Lung microvascular endothelial cell (primary cell): ENCODE data around the gene NDUFA6. TPM values are rescaled to one million over a fixed set of nuclear protein-coding genes. Genes with fewer than 3 reads are reported as not detected.
A peak's percentile ranks its signal among the peaks of the same experiment; 100 is the strongest.
"Not testable (repeated sequence)": the region's sequence is repeated elsewhere in the genome, so short reads cannot be mapped to it uniquely, and the experiment has no call there.

Source experiments
- DNase-seq, 2 donors: peaks; one replicate each; pipeline versions ENCODE4 v3.0.0 to v3.0.0-alpha.2; 2010; ENCODE audit warnings: low read depth in 2 of 2
- total RNA-seq: library from RNA; depleted of rRNA; stranded (reverse); fragments of >200 nt; gene quantifications from 2 replicates; pipeline ENCODE4 v1.2.1, GENCODE V29; 2014

NDUFA6 gene
- total RNA-seq: 47.9 and 48.2 TPM in 2 replicates

- peak; percentile 99 for DNase-seq
Measured at GRCh38 chr22:42090596-42091454, at the start of gene NDUFA6. TSS of gene NDUFA6 (minus strand) at chr22:42090772. CDS start at chr22:42090744, 28 bp downstream.

DNA sequence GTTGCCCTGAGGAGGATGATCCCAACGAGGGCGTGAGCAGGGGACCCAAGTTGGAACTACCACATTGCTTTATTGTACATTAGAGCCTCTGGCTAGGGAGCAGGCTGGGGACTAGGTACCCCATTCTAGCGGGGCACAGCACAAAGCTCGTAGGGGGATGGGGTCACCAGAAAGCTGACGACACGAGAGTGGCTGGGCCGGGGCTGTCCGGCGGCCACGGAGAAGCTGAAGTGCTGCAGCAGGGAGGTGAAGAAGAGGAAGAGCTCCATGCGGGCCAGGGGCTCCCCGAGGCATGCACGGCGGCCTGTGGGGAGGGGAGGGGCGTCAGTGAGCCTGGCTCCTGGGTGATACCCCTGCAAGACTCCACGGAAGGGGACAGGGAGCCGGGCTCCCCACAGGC, 49.6 kb upstream of the NDUFA6 start:
- not testable (repeated sequence) for DNase-seq

DNA sequence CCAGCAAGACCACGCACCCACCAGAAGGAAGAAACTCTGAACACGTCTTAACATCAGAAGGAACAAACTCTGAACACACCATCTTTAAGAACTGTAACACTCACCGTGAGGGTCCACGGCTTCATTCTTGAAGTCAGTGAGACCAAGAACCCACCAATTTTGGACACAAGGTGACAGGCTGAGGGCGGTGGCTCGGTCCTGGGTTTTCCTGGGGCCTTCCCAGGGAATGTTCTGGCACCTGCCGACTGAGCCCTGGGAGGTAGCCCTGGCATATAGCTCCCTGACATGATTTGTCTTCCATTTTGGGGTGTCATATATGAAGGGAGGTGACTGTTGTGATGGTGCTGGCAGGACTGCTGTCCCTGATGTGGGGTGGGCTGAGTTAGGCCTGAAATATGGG, 48.9 kb upstream of the NDUFA6 start:
- not testable (repeated sequence) for DNase-seq

DNA sequence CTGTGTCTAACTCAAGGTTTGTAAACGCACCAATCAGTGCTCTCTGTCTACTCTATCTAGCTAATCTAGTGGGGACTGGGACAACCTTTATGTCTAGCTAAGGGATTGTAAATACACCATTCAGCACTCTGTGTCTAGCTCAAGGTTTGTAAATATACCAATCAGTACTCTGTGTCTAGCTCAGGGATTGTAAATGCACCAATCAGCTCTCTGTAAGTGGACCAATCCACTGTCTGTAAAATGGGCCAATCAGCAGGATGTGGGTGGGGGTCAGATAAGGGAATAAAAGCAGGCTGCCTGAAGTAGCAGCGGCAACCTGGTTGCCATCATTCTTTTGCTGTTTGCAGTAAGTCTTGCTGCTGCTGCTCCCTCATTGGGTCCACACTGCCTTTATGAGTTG, 48.4 kb upstream of the NDUFA6 start:
- no peak for DNase-seq

- no peak for DNase-seq
Measured at GRCh38 chr22:42138122-42138770, 47.7 kb upstream of the NDUFA6 start.

DNA sequence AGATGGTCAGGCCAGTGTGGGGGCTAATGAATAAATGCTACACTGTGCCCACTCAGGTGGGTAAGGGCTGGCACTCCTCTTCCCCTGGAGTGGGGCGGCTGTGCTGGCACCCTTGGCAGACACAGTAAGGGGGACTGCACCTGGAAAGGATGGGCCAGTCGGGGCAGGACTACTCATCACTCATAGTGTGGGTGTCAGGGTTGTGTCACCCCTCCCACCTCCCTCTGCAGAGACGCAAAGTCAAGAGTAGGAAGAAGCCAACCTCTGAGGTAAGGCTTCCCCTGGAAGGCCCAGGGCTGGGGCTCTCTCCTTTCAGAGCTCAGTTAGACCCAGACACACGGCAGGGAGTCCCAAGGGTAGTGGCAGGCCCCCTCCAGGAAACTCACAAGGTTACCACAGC, 45.1 kb upstream of the NDUFA6 start:
- not testable (repeated sequence) for DNase-seq

DNA sequence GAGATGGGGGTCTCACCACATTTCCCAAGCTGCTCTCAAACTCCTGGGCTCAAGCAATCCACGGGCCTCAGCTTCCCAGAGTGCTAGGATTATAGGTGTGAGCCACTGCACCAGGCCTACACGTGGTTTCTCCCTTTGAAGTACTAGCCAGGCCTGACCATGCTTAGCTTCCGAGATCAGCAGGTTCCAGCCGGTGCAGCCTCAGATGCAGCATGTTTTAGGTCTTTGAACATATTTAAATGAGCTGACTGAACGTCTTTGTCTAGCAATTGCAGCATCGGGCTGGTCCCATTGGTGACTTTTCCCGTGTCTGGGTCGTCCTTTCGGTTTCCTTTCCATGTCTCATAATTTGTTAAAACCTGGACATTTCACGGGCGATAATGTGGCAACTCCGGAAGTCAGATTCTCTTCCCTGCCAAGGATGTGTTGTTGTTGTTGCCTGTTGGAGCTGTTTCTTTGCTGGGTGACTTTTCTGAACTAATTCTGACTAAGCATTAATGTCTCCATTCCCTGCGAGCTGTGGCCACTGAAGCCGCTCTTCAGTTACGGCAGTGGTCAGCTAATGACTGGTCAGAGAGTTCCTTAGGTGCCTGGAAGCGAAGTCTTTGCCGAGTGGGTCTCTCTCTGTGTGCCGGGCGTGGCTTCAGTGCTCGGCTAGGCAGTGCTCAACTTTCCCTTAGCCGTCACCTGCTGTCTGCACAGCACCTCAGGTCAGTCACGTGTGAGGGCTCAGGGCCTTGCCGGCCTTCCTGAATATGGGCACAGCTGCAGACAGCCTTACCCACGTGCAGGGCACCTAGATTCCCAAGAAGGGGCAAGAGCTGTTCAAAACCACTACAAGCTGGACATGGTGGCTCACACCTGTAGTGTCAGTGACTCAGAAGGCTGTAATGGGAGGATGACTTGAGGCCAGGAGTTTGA, 43.8 kb upstream of the NDUFA6 start:
- DNase-seq: peak in 1 of 2 donors; percentile 13

DNA sequence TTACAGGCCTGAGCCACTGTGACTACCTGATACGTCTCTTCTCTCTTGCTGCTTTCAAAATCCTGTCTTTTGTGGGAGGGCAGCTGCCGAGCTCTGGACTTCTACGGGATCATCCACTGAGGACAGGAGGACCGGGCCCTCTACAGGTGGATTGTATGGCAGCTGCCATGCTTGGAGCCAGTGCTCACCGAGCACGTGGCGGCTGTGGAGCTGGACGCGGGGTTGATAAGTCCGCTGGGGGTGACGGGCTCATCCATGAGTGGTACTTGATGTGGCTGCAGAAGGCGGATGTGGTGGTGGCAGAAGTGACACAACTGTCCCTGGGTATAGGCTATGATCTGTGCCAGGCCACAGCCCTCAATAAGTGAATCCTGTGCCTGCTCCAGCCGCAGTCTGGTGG, 41.9 kb upstream of the NDUFA6 start:
- DNase-seq: no peak

GRCh38 chr22:42131562-42131961, 41.0 kb upstream of the NDUFA6 start:
- no peak for DNase-seq

GRCh38 chr22:42130639-42131431, 40.3 kb upstream of the NDUFA6 start, which contains the start of gene CYP2D6:
TSS of gene CYP2D6 (minus strand) at chr22:42130810. CDS start at chr22:42130791, 19 bp downstream.
- not testable (repeated sequence) for DNase-seq

GRCh38 chr22:42130182-42130581, 39.6 kb upstream of the NDUFA6 start:
- DNase-seq: not testable (repeated sequence)

DNA sequence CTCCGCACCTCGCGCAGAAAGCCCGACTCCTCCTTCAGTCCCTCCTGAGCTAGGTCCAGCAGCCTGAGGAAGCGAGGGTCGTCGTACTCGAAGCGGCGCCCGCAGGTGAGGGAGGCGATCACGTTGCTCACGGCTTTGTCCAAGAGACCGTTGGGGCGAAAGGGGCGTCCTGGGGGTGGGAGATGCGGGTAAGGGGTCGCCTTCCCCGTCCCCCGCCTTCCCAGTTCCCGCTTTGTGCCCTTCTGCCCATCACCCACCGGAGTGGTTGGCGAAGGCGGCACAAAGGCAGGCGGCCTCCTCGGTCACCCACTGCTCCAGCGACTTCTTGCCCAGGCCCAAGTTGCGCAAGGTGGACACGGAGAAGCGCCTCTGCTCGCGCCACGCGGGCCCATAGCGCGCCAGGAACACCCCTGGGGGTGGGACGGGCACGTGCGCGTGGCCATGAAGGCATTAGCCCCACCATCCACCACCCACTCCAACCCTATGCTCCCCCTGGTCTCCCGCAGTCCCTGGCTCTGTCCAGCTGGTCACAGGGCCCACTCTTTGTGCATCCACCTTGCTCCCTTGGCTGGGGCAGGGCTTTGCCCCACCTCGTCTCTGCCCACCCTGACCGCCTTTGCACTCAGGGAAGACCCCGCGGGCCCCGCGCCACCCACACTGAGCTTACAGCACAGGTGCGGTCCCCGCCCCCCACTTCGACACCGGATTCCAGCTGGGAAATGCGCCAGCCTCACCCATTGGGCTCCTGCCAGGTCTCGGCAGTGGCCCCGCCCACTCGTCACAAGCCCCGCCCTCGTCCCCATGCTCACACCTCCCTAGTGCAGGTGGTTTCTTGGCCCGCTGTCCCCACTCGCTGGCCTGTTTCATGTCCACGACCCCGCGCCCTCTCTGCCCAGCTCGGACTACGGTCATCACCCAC, 38.5 kb upstream of the NDUFA6 start:
- DNase-seq: not testable (repeated sequence)

GRCh38 chr22:42128007-42128406, 37.4 kb upstream of the NDUFA6 start:
- DNase-seq: not testable (repeated sequence)

DNA sequence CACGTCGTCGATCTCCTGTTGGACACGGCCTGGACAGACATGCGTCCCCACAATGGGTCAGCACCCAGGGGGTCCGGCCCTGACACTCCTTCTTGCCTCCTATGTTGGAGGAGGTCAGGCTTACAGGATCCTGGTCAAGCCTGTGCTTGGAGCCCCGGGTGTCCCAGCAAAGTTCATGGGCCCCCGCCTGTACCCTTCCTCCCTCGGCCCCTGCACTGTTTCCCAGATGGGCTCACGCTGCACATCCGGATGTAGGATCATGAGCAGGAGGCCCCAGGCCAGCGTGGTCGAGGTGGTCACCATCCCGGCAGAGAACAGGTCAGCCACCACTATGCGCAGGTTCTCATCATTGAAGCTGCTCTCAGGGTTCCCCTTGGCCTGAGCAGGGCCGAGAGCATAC, 37.0 kb upstream of the NDUFA6 start:
- DNase-seq: no peak

GRCh38 chr22:42123529-42123928, 33.0 kb upstream of the NDUFA6 start:
- not testable (repeated sequence) for DNase-seq

- not testable (repeated sequence) for DNase-seq
Measured at GRCh38 chr22:42120231-42121021, 29.9 kb upstream of the NDUFA6 start.

DNA sequence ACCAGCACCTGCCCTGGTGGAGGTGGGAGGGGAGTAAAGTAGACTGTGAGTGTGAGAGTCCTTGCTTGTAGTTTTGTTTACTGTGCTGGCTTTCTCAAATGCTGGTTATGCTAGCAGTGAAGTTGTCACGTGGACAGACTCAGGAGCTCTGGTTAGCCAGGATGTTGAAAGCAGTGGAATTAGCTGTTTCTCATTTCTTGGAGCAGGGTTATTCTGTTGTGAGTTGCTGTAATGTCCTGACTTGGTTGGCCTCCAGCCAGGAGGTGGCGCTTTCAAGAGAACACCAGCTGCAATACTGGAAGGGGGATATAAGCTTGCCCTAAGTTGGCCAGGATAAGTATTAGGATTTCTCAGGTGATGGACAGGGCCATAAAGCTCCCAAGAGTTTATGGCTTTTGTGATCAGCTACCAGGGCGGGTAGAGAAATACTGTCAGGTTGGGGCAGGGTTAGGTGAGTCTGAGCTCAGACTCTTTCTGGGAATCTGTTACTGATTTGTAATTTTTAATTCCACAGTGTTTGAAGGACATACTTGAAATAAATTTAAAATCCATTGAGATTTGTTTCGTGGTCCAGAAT, 26.4 kb upstream of the NDUFA6 start:
- peak in 1 of 2 donors; percentile 19 for DNase-seq

DNA sequence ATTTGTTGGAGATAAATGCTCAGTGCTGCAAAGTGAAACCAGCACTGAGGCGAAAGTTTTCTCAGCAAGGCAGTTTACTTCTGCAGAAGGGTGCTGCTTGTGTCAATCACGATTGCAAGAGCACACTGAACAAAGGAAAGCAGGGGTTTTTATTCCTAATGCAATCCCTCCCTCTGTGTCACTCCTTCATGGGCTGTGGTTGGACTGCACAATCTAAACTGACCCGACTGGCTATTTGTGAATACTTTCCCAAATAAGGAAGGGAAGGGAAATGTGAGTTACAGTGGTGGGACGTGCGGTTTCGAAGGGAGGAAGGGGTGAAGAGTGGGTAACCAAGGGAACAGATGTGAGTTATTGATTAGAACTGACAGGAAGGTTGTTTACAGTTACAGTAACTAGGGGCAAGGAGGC, 24.9 kb upstream of the NDUFA6 start:
- DNase-seq: not testable (repeated sequence)
